Prostate gland (tissue), 2 donors: ENCODE results near the gene RRAS2. TPM values are rescaled to one million over a fixed set of nuclear protein-coding genes. Genes with fewer than 3 reads are reported as not detected.

Experiments
- DNase-seq: peaks from one replicate; pipeline ENCODE4 v3.0.0-alpha.2; 2019; ENCODE audit warnings: low spot score
- H3K27ac ChIP-seq, 2 donors: fragments of 200-600 bp; sonication (generic); 2 replicates each; pipeline ENCODE4 v1.5.1; 2017 to 2019
- H3K27me3 ChIP-seq: fragments of 200-600 bp; sonication (generic); replicated peaks from 2 replicates; pipeline ENCODE4 v1.5.1; 2019; ENCODE audit not compliant: insufficient read depth
- H3K36me3 ChIP-seq, 2 donors: fragments of 200-600 bp; sonication (generic); 1 replicate in 1 of 2; 2 replicates in 1 of 2; pipeline versions ENCODE4 v1.5.1 to v1.8.1; 2017 to 2019
- H3K4me1 ChIP-seq: fragments of 200-600 bp; sonication (generic); replicated peaks from 2 replicates; pipeline ENCODE4 v1.5.1; 2019
- H3K4me3 ChIP-seq, 2 donors: fragments of 200-600 bp; sonication (generic); 2 replicates each; pipeline ENCODE4 v1.5.1; 2017 to 2019
- H3K9me3 ChIP-seq: fragments of 200-600 bp; sonication (generic); 2 replicates; pipeline ENCODE4 v1.5.1; 2017
- POLR2A ChIP-seq: fragments of 450-650 bp; IDR thresholded peaks from one replicate; pipeline ENCODE4 v1.6.1; 2016; ENCODE audit warnings: antibody characterized with exemption, mild to moderate bottlenecking
- POLR2AphosphoS5 ChIP-seq: sonication (generic); formaldehyde crosslinking; IDR thresholded peaks from one replicate; pipeline ENCODE4 v1.6.1; 2017; ENCODE audit warnings: antibody characterized with exemption
- WGBS: methylation state at CpG from one replicate; pipeline ENCODE4 v1.1.5; 2018; 5-methylcytosine and 5-hydroxymethylcytosine counted together
- intact Hi-C: fragments of 100-400 bp; cut with DNase I; formaldehyde crosslinking; loops from one replicate; pipeline ENCODE4 v1.14.2; 2022
- total RNA-seq, 2 donors: library from RNA; depleted of rRNA; stranded (reverse); fragments of >200 nt; gene quantifications; one replicate each; pipeline ENCODE4 v1.1.0, GENCODE V29; 2016
- TF ChIP-seq, protein P1 (sequence below), 4 experiments: fragments of 200-600 bp in 2 of 4; fragments of 450-650 bp in 2 of 4; sonication (generic) in 2 of 4; IDR thresholded peaks; 1 replicate in 3 of 4; 2 replicates in 1 of 4; pipeline ENCODE4 v1.5.1; 2016 to 2019; ENCODE audit warnings: antibody characterized with exemption in 4 of 4, mild to moderate bottlenecking in 2 of 4, moderate library complexity in 2 of 4

Gene RRAS2
- total RNA-seq, 2 donors from 2014 or later, result 40.5 to 59.6 TPM

GRCh38 chr11:14310679-14311078 is 48.3 kb downstream of the RRAS2 start:
- no peak overlapping the region for H3K4me3 ChIP-seq
- no peaks in the 10 kb centered on the region for H3K27me3 ChIP-seq
- TF ChIP-seq POLR2A (no peak), POLR2AphosphoS5 (no peak)
- TF ChIP-seq, protein P1, sequence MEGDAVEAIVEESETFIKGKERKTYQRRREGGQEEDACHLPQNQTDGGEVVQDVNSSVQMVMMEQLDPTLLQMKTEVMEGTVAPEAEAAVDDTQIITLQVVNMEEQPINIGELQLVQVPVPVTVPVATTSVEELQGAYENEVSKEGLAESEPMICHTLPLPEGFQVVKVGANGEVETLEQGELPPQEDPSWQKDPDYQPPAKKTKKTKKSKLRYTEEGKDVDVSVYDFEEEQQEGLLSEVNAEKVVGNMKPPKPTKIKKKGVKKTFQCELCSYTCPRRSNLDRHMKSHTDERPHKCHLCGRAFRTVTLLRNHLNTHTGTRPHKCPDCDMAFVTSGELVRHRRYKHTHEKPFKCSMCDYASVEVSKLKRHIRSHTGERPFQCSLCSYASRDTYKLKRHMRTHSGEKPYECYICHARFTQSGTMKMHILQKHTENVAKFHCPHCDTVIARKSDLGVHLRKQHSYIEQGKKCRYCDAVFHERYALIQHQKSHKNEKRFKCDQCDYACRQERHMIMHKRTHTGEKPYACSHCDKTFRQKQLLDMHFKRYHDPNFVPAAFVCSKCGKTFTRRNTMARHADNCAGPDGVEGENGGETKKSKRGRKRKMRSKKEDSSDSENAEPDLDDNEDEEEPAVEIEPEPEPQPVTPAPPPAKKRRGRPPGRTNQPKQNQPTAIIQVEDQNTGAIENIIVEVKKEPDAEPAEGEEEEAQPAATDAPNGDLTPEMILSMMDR (IDR thresholded peaks at IDR 0.05), result no peak
- no peaks in the 10 kb centered on the region for H3K4me1 ChIP-seq
- no peak for DNase-seq
- no peaks in the 10 kb centered on the region for H3K36me3 ChIP-seq
- H3K9me3 ChIP-seq, result no peaks in the 10 kb centered on the region
- 62% methylated on average over 1 of the region's 1 CpG for WGBS
- no peak overlapping the region for H3K27ac ChIP-seq
- intact Hi-C loops, result loop anchor here (5.0 kb wide), 1 partner anchor 42 kb away; no protein-coding TSS in a partner anchor

DNA sequence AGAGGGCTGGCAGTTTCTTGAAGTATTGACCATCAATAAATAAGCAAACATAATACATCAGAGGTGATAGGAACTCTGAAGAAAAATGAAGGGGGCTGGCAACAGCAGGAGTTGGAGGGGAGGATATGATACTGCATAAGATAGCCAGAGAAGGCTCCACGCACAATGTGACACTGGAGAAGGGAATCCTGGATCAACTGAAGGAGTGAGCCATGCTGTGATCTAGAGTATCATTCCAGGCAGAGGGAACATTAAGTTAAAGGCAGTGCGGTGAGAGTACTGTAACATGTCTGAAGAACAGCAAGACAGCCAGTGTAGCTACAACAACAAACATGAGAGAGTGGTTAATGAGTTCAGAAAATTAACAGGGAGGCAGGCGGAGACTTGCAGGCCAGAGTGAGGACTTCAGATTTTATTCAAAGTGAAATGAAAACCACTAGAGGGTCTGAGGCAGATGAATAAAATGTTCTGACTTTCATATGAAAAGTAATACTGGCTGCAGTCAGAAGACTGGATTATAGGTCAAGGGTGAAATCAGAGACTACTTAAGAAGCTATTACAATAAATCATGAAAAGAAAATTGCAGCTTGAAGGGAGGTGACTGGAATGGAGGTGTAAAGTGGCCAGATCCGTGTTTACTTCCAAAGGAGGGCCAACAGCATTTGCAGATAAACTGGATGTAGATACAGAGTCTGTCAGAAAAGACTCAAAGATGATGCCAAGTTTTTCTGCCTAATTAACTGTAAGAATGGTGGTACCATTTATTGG is 49.4 kb downstream of the RRAS2 start:
- TF ChIP-seq, protein P1 (IDR thresholded peaks at IDR 0.05), result no peak
- TF ChIP-seq POLR2AphosphoS5, result no peak
- no peak for TF ChIP-seq POLR2A
- WGBS, result 45% methylated on average over 4 of the region's 4 CpGs
- no peaks in the 10 kb centered on the region for H3K4me1 ChIP-seq

GRCh38 chr11:14308897-14309387 is 50.0 kb downstream of the RRAS2 start:
- Histone ChIP-seq H3K27me3 (no peaks in the 10 kb centered on the region), H3K9me3 (no peaks in the 10 kb centered on the region), H3K4me1 (no peaks in the 10 kb centered on the region), H3K27ac (no peak overlapping the region), H3K36me3 (no peaks in the 10 kb centered on the region), H3K4me3 (no peak overlapping the region)
- no peak for DNase-seq
- TF ChIP-seq, protein P1 (IDR thresholded peaks at IDR 0.05), result no peak
- TF ChIP-seq POLR2AphosphoS5 (no peak), POLR2A (no peak)
- intact Hi-C loops, result no loop called here
- 86% methylated on average over 1 of the region's 1 CpG for WGBS

More for the DNA sequence above, 49.4 kb downstream of the RRAS2 start:
- H3K27ac ChIP-seq, result no peak overlapping the region
- DNase-seq, result no peak
- no peaks in the 10 kb centered on the region for H3K9me3 ChIP-seq
- no peaks in the 10 kb centered on the region for H3K27me3 ChIP-seq
- intact Hi-C loops, result loop anchor here (5.0 kb wide), 1 partner anchor 43 kb away; no protein-coding TSS in a partner anchor
- no peak overlapping the region for H3K4me3 ChIP-seq
- H3K36me3 ChIP-seq, result no peaks in the 10 kb centered on the region

DNA sequence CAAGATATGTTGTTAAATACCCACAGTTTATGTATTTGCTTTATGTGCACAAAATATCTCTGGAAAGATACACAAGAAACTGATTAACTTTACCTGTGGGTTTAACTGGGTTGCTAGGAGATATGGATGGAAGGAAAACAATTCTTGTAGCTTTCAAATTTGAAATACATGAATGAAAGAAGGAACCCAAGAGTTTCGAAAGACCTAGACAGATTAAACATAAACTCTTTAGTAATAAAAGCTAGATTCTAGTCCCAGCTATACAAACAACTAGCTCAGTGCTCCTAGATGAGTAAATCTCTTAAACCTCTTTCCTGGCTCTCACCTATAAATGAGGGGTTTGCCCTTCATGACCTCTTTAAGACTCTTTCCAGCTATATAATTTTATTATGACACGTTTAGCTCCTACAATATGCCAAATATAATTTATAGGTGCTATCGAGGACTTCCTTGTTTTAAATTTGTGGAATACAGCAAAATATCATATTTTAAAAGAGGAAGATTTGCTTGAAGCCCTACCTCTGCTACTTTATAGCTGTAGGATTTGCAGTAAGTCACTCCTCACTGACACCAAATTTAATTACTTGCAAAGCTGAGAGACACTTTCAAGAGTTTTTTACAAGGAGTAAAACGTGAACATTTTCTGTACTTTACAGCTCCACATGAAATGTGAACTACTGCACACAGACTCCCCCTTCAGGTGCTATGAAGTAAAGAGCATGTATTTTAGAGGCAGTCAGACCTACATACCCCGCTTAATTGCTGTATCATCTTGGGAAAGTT is 50.7 kb downstream of the RRAS2 start:
- intact Hi-C loops, result no loop called here
- Histone ChIP-seq H3K4me1 (no peaks in the 10 kb centered on the region), H3K27ac (no peak overlapping the region), H3K36me3 (no peaks in the 10 kb centered on the region), H3K9me3 (no peaks in the 10 kb centered on the region), H3K27me3 (no peaks in the 10 kb centered on the region), H3K4me3 (no peak overlapping the region)
- DNase-seq, result no peak
- WGBS, result 18% methylated on average over 5 of the region's 5 CpGs
- TF ChIP-seq, protein P1 (IDR thresholded peaks at IDR 0.05), result peak in 2 of 4 experiments; percentile 33 to 50
- TF ChIP-seq POLR2AphosphoS5, result peak; percentile 25
- TF ChIP-seq POLR2A, result no peak
